Bronchial epithelial cell (primary cell): Measurements from ENCODE around the gene TCF4. TPM values are rescaled to one million over a fixed set of nuclear protein-coding genes. Genes with fewer than 3 reads are reported as not detected.

Experiments used
- DNase-seq: peaks from one replicate; pipeline ENCODE4 v3.0.0-alpha.2; 2010; ENCODE audit warnings: low read depth
- FAIRE-seq: peaks from 2 replicates; lab custom pipeline; 2011; peaks lifted over from hg19 to GRCh38; lab: Jason Lieb, UNC
- H3K27me3 ChIP-seq: 2 replicates; pipeline ENCODE4 v1.5.1; 2011; ENCODE audit warnings: low read length; ENCODE audit not compliant: control insufficient read depth, insufficient read depth
- H3K36me3 ChIP-seq: 2 replicates; pipeline ENCODE4 v1.5.1; 2011; ENCODE audit warnings: low read length; ENCODE audit not compliant: control insufficient read depth, insufficient read depth
- H3K4me3 ChIP-seq: 2 replicates; pipeline ENCODE4 v1.5.1; 2011; ENCODE audit warnings: mild to moderate bottlenecking, low read depth, low read length, control low read depth
- total RNA-seq: library from RNA; depleted of rRNA; stranded (reverse); fragments of >200 nt; gene quantifications from 2 replicates; pipeline ENCODE4 v1.2.1, GENCODE V29; 2014
- TF ChIP-seq, protein P1 (sequence below): IDR thresholded peaks from 2 replicates; pipeline ENCODE4 v1.5.1; 2011; ENCODE audit warnings: mild to moderate bottlenecking, moderate library complexity, low read length, control low read depth, inconsistent platforms; ENCODE audit not compliant: insufficient read depth, severe bottlenecking

TCF4 gene
- total RNA-seq, 1 donor from 2014 or later, result 10.0 TPM

DNA sequence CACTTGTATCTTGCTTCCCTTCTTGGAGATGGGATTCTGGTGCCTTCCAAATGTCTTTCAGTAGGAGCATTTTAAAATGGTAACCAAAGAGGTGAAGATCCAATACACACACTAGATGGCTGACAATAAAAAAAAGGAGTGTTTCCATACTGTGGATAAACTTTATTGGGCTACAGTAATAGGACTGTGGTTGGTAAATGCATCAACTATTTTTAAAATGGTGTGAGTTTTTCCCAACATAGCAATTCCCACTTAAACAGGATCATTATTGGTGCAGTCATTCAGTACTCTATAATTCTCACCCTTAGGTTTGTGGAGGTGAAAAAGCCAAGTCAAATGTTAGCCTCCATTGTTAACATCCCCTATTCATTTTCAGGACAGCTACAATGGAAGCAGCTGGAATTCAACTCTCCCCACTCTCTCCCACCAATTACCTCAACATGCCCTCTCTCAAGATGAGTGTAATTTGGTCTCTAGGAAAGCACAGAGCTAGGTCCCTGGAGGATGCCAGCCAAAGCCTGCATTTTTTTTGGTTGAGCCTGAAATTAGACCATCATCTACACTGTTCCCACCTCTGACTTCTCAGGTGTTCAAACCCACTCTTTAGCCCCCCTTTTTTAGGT lies 273.3 kb downstream of the TCF4 start:
- no peak overlapping the region for H3K4me3 ChIP-seq
- TF ChIP-seq, protein P1, sequence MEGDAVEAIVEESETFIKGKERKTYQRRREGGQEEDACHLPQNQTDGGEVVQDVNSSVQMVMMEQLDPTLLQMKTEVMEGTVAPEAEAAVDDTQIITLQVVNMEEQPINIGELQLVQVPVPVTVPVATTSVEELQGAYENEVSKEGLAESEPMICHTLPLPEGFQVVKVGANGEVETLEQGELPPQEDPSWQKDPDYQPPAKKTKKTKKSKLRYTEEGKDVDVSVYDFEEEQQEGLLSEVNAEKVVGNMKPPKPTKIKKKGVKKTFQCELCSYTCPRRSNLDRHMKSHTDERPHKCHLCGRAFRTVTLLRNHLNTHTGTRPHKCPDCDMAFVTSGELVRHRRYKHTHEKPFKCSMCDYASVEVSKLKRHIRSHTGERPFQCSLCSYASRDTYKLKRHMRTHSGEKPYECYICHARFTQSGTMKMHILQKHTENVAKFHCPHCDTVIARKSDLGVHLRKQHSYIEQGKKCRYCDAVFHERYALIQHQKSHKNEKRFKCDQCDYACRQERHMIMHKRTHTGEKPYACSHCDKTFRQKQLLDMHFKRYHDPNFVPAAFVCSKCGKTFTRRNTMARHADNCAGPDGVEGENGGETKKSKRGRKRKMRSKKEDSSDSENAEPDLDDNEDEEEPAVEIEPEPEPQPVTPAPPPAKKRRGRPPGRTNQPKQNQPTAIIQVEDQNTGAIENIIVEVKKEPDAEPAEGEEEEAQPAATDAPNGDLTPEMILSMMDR, result no peak
- DNase-seq (no peak), FAIRE-seq (no peak)
- H3K36me3 ChIP-seq, result no peaks in the 10 kb centered on the region
- H3K27me3 ChIP-seq, result no peaks in the 10 kb centered on the region

DNA sequence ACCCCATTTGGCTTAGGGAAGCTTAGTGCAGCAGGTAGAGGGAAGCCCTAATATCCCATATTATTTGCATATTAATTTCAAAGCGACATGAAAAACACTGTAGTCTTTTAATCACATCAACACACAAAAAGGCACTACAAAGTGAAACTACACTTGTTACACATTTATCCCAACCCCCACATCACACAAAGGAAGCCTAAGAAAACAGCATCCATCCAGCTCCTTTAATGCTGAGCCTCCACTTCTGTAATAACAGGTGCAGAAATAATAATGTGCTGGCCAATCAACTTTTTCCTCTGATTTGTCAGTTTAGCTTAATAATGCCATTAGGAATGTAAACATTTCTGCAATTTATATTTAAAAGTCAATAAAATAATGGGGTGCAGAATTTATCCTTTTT lies 274.0 kb downstream of the TCF4 start:
- Histone ChIP-seq H3K27me3 (no peaks in the 10 kb centered on the region), H3K36me3 (no peaks in the 10 kb centered on the region), H3K4me3 (no peak overlapping the region)
- DNase-seq (no peak), FAIRE-seq (no peak)
- TF ChIP-seq, protein P1, result no peak

DNA sequence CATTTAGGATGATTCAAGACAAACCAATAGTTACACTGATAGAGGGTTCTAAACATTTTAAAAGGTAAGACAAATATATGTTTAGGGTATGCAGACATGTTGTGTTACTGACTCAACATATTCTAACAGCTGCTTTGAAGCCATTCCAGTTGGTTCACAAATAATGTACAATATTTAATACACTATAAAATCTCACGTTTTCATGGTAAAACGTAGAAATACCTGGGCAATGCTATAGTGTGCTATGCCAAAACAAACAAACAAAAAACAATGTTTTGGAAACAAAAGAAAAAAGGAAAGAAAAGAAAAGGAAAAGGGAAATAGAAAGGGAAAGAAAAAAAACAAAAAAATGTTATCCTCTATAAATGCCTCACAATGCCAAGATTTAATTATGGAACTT lies 277.1 kb downstream of the TCF4 start:
- Histone ChIP-seq H3K36me3 (no peaks in the 10 kb centered on the region), H3K27me3 (no peaks in the 10 kb centered on the region), H3K4me3 (no peak overlapping the region)
- TF ChIP-seq, protein P1, result no peak
- DNase-seq, result no peak
- no peak for FAIRE-seq

DNA sequence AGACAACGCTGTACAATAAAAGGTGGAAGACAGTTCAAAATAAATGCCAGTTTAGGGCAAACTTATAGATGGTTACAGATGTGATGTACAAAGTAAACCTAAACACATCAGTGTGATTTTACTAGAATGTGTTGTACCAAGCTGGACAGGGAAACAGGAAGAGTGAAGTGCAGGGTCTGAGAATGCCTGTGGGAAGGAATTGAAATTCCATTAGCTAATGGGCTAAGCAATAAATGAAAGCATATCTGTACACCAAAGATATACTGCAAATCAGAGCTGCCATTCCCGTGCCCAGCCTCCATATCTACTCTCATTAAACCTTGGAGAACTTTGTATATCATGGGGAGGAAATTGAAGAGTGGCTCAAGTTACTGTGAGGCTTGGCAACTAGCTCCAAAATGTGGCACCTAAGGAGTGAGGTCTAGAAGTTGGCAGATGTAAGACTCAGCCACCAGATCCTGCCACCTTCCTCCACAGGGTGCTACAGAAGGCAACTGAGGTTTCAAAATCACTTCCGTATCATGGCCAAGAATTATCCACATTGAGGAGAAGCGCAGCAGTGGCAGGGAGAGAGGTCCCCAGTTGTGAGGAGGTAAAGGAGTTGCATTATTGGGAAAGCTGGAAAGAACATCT lies 277.8 kb downstream of the TCF4 start:
- DNase-seq, result no peak
- H3K27me3 ChIP-seq, result no peaks in the 10 kb centered on the region
- FAIRE-seq, result no peak
- TF ChIP-seq, protein P1, result no peak
- H3K36me3 ChIP-seq, result no peaks in the 10 kb centered on the region
- no peak overlapping the region for H3K4me3 ChIP-seq

DNA sequence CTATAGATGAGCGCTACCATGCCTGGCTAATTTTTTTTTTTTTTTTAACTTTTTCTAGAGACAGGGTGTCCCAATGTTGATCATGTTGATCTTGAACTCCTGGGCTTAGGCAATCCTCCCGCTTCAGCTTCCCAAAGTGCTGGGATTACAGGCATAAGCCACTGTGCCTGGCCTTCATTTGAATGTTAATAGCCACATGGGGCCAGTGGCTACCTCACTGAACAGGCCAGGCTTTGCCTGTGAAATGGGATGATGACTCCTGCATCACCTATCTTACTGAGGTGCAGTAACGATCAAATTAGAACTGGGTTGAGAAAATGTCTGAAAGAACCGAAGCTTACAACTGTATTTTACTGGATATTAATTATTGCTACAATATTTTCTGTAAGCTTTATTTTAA lies 278.7 kb downstream of the TCF4 start:
- TF ChIP-seq, protein P1, result no peak
- Histone ChIP-seq H3K36me3 (no peaks in the 10 kb centered on the region), H3K4me3 (no peak overlapping the region), H3K27me3 (no peaks in the 10 kb centered on the region)
- FAIRE-seq, result no peak
- no peak for DNase-seq
